HCT116 (cell line): ENCODE measurements around the gene SLCO1B3. TPM values are rescaled to one million over a fixed set of nuclear protein-coding genes. Genes with fewer than 3 reads are reported as not detected.

Experiments used
- ATAC-seq: fragments of 200-7000 bp; cut with Tn5 transposase; 2 replicates; pipeline ENCODE4 v1.9.1; 2020; ENCODE audit warnings: mild to moderate bottlenecking, moderate library complexity
- BruUV-seq: library from RNA; stranded (reverse); fragments of 400-500 nt; replicated peaks from 2 replicates; lab custom pipeline; 2021; lab: Mats Ljungman, UMichigan
- CTCF ChIA-PET: fragments of 300-600 bp; sonication (Branson Sonifier 250); formaldehyde crosslinking; loops from one replicate; lab custom pipeline; 2021; ENCODE audit warnings: antibody characterized with exemption; lab: Charles Lee
- POLR2A ChIA-PET: fragments of 300-600, 350-600 bp; sonication (Branson Sonifier 250); formaldehyde crosslinking; loops from one replicate; lab custom pipeline; 2021; ENCODE audit warnings: antibody characterized with exemption; lab: Charles Lee
- RAD21 ChIA-PET, 2 experiments: fragments of 300-600 bp; sonication (Branson Sonifier 250); formaldehyde crosslinking; loops; one replicate each; lab custom pipeline; 2023; ENCODE audit warnings: low total read pairs in 2 of 2; ENCODE audit not compliant: uncharacterized antibody in 2 of 2, unreplicated experiment in 2 of 2, low non-redundant PET in 1 of 2; lab: Charles Lee
- DNase-seq: peaks from one replicate; pipeline ENCODE4 v3.0.0-alpha.2; 2010; ENCODE audit warnings: low read depth, low spot score
- H2AFZ ChIP-seq: fragments of 200-600 bp; shearing (Covaris generic), sonication (generic); 2 replicates; pipeline ENCODE4 v1.6.1; 2017; ENCODE audit warnings: low read depth, mixed run types, mixed read lengths, antibody characterized with exemption, low read length; ENCODE audit not compliant: poor library complexity, severe bottlenecking
- H3K27ac ChIP-seq: 2 replicates; pipeline ENCODE4 v1.5.1; 2012; ENCODE audit warnings: low read depth, low read length
- H3K27me3 ChIP-seq: fragments of 200-600 bp; sonication (generic); 2 replicates; pipeline ENCODE4 v1.6.1; 2016; ENCODE audit warnings: mixed run types, low read length, mixed read lengths; ENCODE audit not compliant: insufficient read depth
- H3K36me3 ChIP-seq, 2 experiments: fragments of 200-500 bp in 1 of 2; fragments of 200-600 bp in 1 of 2; sonication (Bioruptor generic) in 1 of 2; sonication (generic) in 1 of 2; 2 replicates each; pipeline versions ENCODE4 v1.5.1 to v1.6.1; 2014 to 2016; ENCODE audit warnings: low read length in 2 of 2, inconsistent platforms in 1 of 2, mixed read lengths in 1 of 2, mixed run types in 1 of 2; ENCODE audit not compliant: insufficient read depth in 2 of 2, control insufficient read depth in 1 of 2
- H3K4me1 ChIP-seq, 2 experiments: fragments of 200-600 bp in 1 of 2; sonication (generic) in 1 of 2; 2 replicates each; pipeline versions ENCODE4 v1.5.1 to v1.6.1; 2012 to 2017; ENCODE audit warnings: low read length in 2 of 2, inconsistent platforms in 1 of 2, mild to moderate bottlenecking in 1 of 2, mixed read lengths in 1 of 2, mixed run types in 1 of 2, moderate library complexity in 1 of 2; ENCODE audit not compliant: insufficient read depth in 2 of 2, control insufficient read depth in 1 of 2
- H3K4me2 ChIP-seq: fragments of 200-600 bp; sonication (generic); 2 replicates; pipeline ENCODE4 v1.6.1; 2017; ENCODE audit warnings: mixed run types, low read length, mixed read lengths
- H3K4me3 ChIP-seq, 2 experiments: fragments of 200-600 bp in 1 of 2; sonication (generic) in 1 of 2; replicated peaks in 1 of 2; 2 replicates each; pipeline ENCODE4 v1.5.1; 2011 to 2016; ENCODE audit warnings: low read length in 2 of 2, control low read depth in 1 of 2, low read depth in 1 of 2, mild to moderate bottlenecking in 1 of 2, mixed read lengths in 1 of 2, mixed run types in 1 of 2
- H3K79me2 ChIP-seq: fragments of 200-600 bp; sonication (generic); 2 replicates; pipeline ENCODE4 v1.6.1; 2017; ENCODE audit warnings: mild to moderate bottlenecking, mixed run types, low read length, moderate library complexity, mixed read lengths; ENCODE audit not compliant: insufficient read depth
- H3K9ac ChIP-seq: fragments of 200-600 bp; sonication (generic); 2 replicates; pipeline ENCODE4 v1.6.1; 2016; ENCODE audit warnings: low read length, mixed read lengths
- H3K9me2 ChIP-seq: fragments of 200-600 bp; sonication (generic), shearing (Covaris generic); 2 replicates; pipeline ENCODE4 v1.6.1; 2017; ENCODE audit warnings: mixed run types, mild to moderate bottlenecking, moderate library complexity; ENCODE audit not compliant: insufficient read depth
- H3K9me3 ChIP-seq, 2 experiments: fragments of 200-500 bp in 1 of 2; fragments of 200-600 bp in 1 of 2; sonication (Bioruptor generic) in 1 of 2; sonication (generic) in 1 of 2; 2 replicates each; pipeline ENCODE4 v1.6.1; 2014 to 2017; ENCODE audit warnings: low read length in 2 of 2, mixed read lengths in 2 of 2, inconsistent platforms in 1 of 2, low read depth in 1 of 2, mild to moderate bottlenecking in 1 of 2, mixed run types in 1 of 2, moderate library complexity in 1 of 2; ENCODE audit not compliant: control insufficient read depth in 1 of 2, insufficient read depth in 1 of 2
- H4K20me1 ChIP-seq: fragments of 200-600 bp; sonication (generic), shearing (Covaris generic); 2 replicates; pipeline ENCODE4 v1.6.1; 2017; ENCODE audit warnings: mixed run types, mild to moderate bottlenecking, moderate library complexity; ENCODE audit not compliant: insufficient read depth
- CBX3 ChIP-seq: IDR thresholded peaks from 2 replicates; pipeline ENCODE4 v1.6.1; 2012; ENCODE audit warnings: low read depth
- CEBPB ChIP-seq: IDR thresholded peaks from 2 replicates; pipeline ENCODE4 v1.6.1; 2012; ENCODE audit warnings: low read depth
- CTCF ChIP-seq, 3 experiments: fragments of 200-600 bp in 1 of 3; sonication (generic) in 1 of 3; IDR thresholded peaks in 2 of 3; conservative IDR thresholded peaks in 1 of 3; 2 replicates each; pipeline ENCODE4 v1.5.1; 2012 to 2017; ENCODE audit warnings: low read depth in 2 of 3, low read length in 2 of 3, antibody characterized with exemption in 1 of 3, borderline replicate concordance in 1 of 3, control low read depth in 1 of 3, mild to moderate bottlenecking in 1 of 3, mixed read lengths in 1 of 3, mixed run types in 1 of 3, moderate library complexity in 1 of 3; ENCODE audit not compliant: insufficient read depth in 1 of 3
- EZH2 ChIP-seq: fragments of 200-600 bp; sonication (generic); IDR thresholded peaks from 2 replicates; pipeline ENCODE4 v1.6.1; 2017; ENCODE audit warnings: antibody characterized with exemption, mixed run types
- EZH2phosphoT487 ChIP-seq: fragments of 200-600 bp; IDR thresholded peaks from 2 replicates; pipeline ENCODE4 v1.6.1; 2018; ENCODE audit warnings: antibody characterized with exemption, borderline replicate concordance
- FOSL1 ChIP-seq: IDR thresholded peaks from 2 replicates; pipeline ENCODE4 v1.6.1; 2012; ENCODE audit warnings: low read depth
- MAX ChIP-seq: IDR thresholded peaks from 2 replicates; pipeline ENCODE4 v1.6.1; 2012
- POLR2A ChIP-seq: IDR thresholded peaks from 2 replicates; pipeline ENCODE4 v1.7.0; 2011; ENCODE audit warnings: borderline replicate concordance; ENCODE audit not compliant: insufficient read depth, insufficient read length; ENCODE audit errors: extremely low read depth
- SIN3A ChIP-seq: IDR thresholded peaks from 2 replicates; pipeline ENCODE4 v1.6.1; 2012; ENCODE audit warnings: low read depth
- SP1 ChIP-seq: IDR thresholded peaks from 2 replicates; pipeline ENCODE4 v1.6.1; 2012; ENCODE audit warnings: low read depth
- YY1 ChIP-seq: IDR thresholded peaks from 2 replicates; pipeline ENCODE4 v1.6.1; 2011; ENCODE audit warnings: low read length, low read depth, moderate library complexity, mild to moderate bottlenecking; ENCODE audit not compliant: insufficient replicate concordance; ENCODE audit errors: extremely low read depth
- ZFX ChIP-seq: fragments of 450-650 bp; IDR thresholded peaks from 2 replicates; pipeline ENCODE4 v1.6.1; 2017
- intact Hi-C: fragments of 100-400 bp; cut with micrococcal nuclease; formaldehyde crosslinking; loops from 2 replicates; pipeline ENCODE4 v1.10.0; 2022
- total RNA-seq: library from RNA; stranded (reverse); gene quantifications from one replicate; pipeline ENCODE4 v1.2.1, GENCODE V29; 2021; ENCODE audit not compliant: unreplicated experiment

Gene SLCO1B3
- total RNA-seq, 1 experiment from 2014 or later: 5.4 TPM

- BruUV-seq: TSS peak; percentile 87
- ATAC-seq: peak; percentile 50
- H3K4me2 ChIP-seq: peak overlapping the region; percentile 77
- H3K9ac ChIP-seq: peak overlapping the region; percentile 62
- intact Hi-C loops: no loop called here
- no peaks in the 10 kb centered on the region for H3K36me3 ChIP-seq
- ChIA-PET POLR2A (no interaction called here), CTCF (no interaction called here), RAD21 (no interaction called here)
- no peak for DNase-seq
- H3K9me3 ChIP-seq: no peaks in the 10 kb centered on the region
- H3K9me2 ChIP-seq: no peaks in the 10 kb centered on the region
- H3K4me3 ChIP-seq: peak overlapping the region; percentile 57 to 67
- peaks cover 52% of the 10 kb centered on the region; the same call in 1 of the 2 replicates for H3K79me2 ChIP-seq
- H3K27me3 ChIP-seq: no peaks in the 10 kb centered on the region
- peak overlapping the region; percentile 59; the same call in 1 of the 2 replicates for H3K27ac ChIP-seq
- peaks cover 9 to 25% of the 10 kb centered on the region in 2 experiments; a peak in 3 of 4 replicates for H3K4me1 ChIP-seq
- no peak for TF ChIP-seq POLR2A
- TF ChIP-seq MAX: no peak
- TF ChIP-seq ZFX: no peak
- no peak for TF ChIP-seq SP1
- TF ChIP-seq EZH2: no peak
- no peak for TF ChIP-seq CTCF (IDR thresholded peaks at IDR 0.05 in 2 of 3, conservative IDR thresholded peaks at IDR 0.05 in 1 of 3; ENCODE audit: borderline replicate concordance in 1 of 3, insufficient read depth in 1 of 3, low read depth in 2 of 3, low read length in 2 of 3)
- no peak for TF ChIP-seq CBX3
- TF ChIP-seq YY1: no peak
- TF ChIP-seq SIN3A: no peak
- TF ChIP-seq CEBPB: no peak
- TF ChIP-seq EZH2phosphoT487: no peak
- TF ChIP-seq FOSL1: no peak
- no peaks in the 10 kb centered on the region for H4K20me1 ChIP-seq
- H2AFZ ChIP-seq: peak overlapping the region; percentile 70
Observed at GRCh38 chr12:20822925-20823324, 12.4 kb downstream of the SLCO1B3 start.
